Stimulated activated CD4-positive, alpha-beta T cell treated with anti-CD3 and anti-CD28 coated beads, Interleukin-15, amount 100 ng/mL, for 24 hours (primary cell): ENCODE data around the gene PDHX.
"Not testable (repeated sequence)": the region's sequence is repeated elsewhere in the genome, so short reads cannot be mapped to it uniquely, and the experiment has no call there.

Experiments used
- DNase-seq: peaks from one replicate; pipeline ENCODE4 v3.0.0-alpha.2; 2020

The PDHX gene

GRCh38 chr11:34997952-34998528 is 81.6 kb downstream of the PDHX start:
- no peak for DNase-seq

GRCh38 chr11:34999453-34999852 is 83.0 kb downstream of the PDHX start:
- no peak for DNase-seq

GRCh38 chr11:35003186-35003585 is 86.8 kb downstream of the PDHX start:
- no peak for DNase-seq

- DNase-seq, result no peak
These were observed 87.2 kb downstream of the PDHX start for GRCh38 chr11:35003658-35004057.

GRCh38 chr11:35005141-35005780 is 88.8 kb downstream of the PDHX start:
- DNase-seq, result no peak

- peak; percentile 72 for DNase-seq
These were observed 90.1 kb downstream of the PDHX start for GRCh38 chr11:35006389-35007128.

- DNase-seq, result no peak
These were observed 90.9 kb downstream of the PDHX start for GRCh38 chr11:35007277-35007676.

GRCh38 chr11:35009191-35009943 is 92.9 kb downstream of the PDHX start:
- no peak for DNase-seq

GRCh38 chr11:35009944-35010342 is 93.5 kb downstream of the PDHX start:
- DNase-seq, result no peak

GRCh38 chr11:35010654-35011053 is 94.2 kb downstream of the PDHX start:
- DNase-seq, result no peak

- DNase-seq, result no peak
These were observed 95.0 kb downstream of the PDHX start for GRCh38 chr11:35011389-35011788.

GRCh38 chr11:35011944-35012343 is 95.5 kb downstream of the PDHX start:
- no peak for DNase-seq

GRCh38 chr11:35012467-35013191 is 96.2 kb downstream of the PDHX start:
- peak; percentile 38 for DNase-seq

GRCh38 chr11:35013514-35014233 is 97.3 kb downstream of the PDHX start:
- DNase-seq, result peak; percentile 29

- DNase-seq, result no peak
These were observed 97.9 kb downstream of the PDHX start for GRCh38 chr11:35014346-35014745.

GRCh38 chr11:35015621-35016387 is 99.4 kb downstream of the PDHX start:
- DNase-seq, result no peak

GRCh38 chr11:35016916-35017315 is 100.5 kb downstream of the PDHX start:
- no peak for DNase-seq

- DNase-seq, result no peak
These were observed 101.3 kb downstream of the PDHX start for GRCh38 chr11:35017528-35018342.

- no peak for DNase-seq
These were observed 105.2 kb downstream of the PDHX start for GRCh38 chr11:35021589-35021988.

- not testable (repeated sequence) for DNase-seq
These were observed 107.5 kb downstream of the PDHX start for GRCh38 chr11:35023940-35024339.
